ENCODE results near the gene MYO7B.

DNA sequence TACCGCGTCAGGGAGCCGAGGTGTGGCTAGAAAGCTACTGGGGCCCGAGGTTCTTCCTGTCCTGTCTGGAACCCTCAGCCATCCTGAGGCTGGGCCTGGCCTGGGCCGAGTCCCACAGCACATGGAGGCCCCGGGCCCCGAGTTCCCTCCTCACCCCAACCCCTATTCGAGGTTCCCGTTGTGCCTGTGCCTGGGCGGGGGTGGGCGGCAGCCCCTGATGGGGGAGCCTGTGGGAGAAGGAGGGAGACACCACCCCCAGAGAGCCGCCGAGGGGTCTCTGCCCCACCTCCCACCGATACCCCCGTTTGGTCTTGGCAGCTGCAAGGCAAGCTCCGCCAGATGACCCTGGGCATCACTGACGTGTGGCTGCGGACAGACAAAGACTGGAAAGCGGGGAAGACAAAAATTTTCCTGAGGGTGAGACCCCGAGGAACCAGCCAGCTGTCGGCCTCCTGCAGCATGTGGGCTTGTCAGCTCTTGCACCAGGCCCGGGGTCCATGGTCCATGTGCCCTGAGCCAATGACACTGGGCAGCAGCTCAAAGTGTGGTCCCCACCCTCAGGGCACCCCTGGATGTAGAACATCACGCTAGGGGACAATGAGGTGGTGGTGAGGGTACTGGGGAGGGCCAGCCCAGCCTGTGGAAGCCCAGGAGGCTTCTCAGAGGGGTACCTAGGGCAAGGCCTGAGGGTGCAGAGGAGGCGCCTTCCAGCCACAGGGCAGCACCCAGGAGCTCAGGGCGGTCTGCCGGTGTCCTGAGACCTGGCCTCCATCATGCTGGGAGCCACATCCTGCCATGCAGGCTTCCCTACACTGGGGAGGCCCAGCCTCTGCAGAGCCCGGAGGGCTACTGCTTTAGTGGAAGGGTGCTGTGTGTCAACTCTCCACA lies 58.0 kb downstream of the MYO7B start:
- TF ChIP-seq EZH2 (IDR thresholded peaks at IDR 0.05; ENCODE audit: borderline replicate concordance, insufficient read depth, low read depth, low read length, poor library complexity, severe bottlenecking), result no peak
- TF ChIP-seq, protein P1, sequence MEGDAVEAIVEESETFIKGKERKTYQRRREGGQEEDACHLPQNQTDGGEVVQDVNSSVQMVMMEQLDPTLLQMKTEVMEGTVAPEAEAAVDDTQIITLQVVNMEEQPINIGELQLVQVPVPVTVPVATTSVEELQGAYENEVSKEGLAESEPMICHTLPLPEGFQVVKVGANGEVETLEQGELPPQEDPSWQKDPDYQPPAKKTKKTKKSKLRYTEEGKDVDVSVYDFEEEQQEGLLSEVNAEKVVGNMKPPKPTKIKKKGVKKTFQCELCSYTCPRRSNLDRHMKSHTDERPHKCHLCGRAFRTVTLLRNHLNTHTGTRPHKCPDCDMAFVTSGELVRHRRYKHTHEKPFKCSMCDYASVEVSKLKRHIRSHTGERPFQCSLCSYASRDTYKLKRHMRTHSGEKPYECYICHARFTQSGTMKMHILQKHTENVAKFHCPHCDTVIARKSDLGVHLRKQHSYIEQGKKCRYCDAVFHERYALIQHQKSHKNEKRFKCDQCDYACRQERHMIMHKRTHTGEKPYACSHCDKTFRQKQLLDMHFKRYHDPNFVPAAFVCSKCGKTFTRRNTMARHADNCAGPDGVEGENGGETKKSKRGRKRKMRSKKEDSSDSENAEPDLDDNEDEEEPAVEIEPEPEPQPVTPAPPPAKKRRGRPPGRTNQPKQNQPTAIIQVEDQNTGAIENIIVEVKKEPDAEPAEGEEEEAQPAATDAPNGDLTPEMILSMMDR (IDR thresholded peaks at IDR 0.05), result no peak

Measured in B cell (primary cell).